ENCODE data around the gene FAM219A.

The FAM219A gene

GRCh38 chr9:34400686-34401602 is 57.4 kb downstream of the FAM219A start:
- no peak overlapping the region for H3K4me3 ChIP-seq (ENCODE audit: control insufficient read depth, low read depth, low read length)
- no peak for DNase-seq (ENCODE audit: low read depth)
- TF ChIP-seq CTCF (IDR thresholded peaks at IDR 0.05; ENCODE audit: control insufficient read depth, insufficient read depth, low read depth, low read length, missing control alignments) = no peak

GRCh38 chr9:34400275-34400674 is 58.1 kb downstream of the FAM219A start:
- DNase-seq (ENCODE audit: low read depth) = no peak
- H3K4me3 ChIP-seq (ENCODE audit: control insufficient read depth, low read depth, low read length) = no peak overlapping the region
- TF ChIP-seq CTCF (IDR thresholded peaks at IDR 0.05; ENCODE audit: control insufficient read depth, insufficient read depth, low read depth, low read length, missing control alignments) = no peak

- no peak for TF ChIP-seq CTCF (IDR thresholded peaks at IDR 0.05; ENCODE audit: control insufficient read depth, insufficient read depth, low read depth, low read length, missing control alignments)
- H3K4me3 ChIP-seq (ENCODE audit: control insufficient read depth, low read depth, low read length) = no peak overlapping the region
- DNase-seq (ENCODE audit: low read depth) = no peak
Measured at GRCh38 chr9:34399729-34400128, 58.6 kb downstream of the FAM219A start.

GRCh38 chr9:34398875-34399274 is 59.5 kb downstream of the FAM219A start:
- no peak overlapping the region for H3K4me3 ChIP-seq (ENCODE audit: control insufficient read depth, low read depth, low read length)
- TF ChIP-seq CTCF (IDR thresholded peaks at IDR 0.05; ENCODE audit: control insufficient read depth, insufficient read depth, low read depth, low read length, missing control alignments) = no peak
- no peak for DNase-seq (ENCODE audit: low read depth)

- TF ChIP-seq CTCF (IDR thresholded peaks at IDR 0.05; ENCODE audit: control insufficient read depth, insufficient read depth, low read depth, low read length, missing control alignments) = no peak
- no peak for DNase-seq (ENCODE audit: low read depth)
- H3K4me3 ChIP-seq (ENCODE audit: control insufficient read depth, low read depth, low read length) = no peak overlapping the region
Measured at GRCh38 chr9:34396276-34397214, 61.8 kb downstream of the FAM219A start.

- no peak for DNase-seq (ENCODE audit: low read depth)
- H3K4me3 ChIP-seq (ENCODE audit: control insufficient read depth, low read depth, low read length) = no peak overlapping the region
- TF ChIP-seq CTCF (IDR thresholded peaks at IDR 0.05; ENCODE audit: control insufficient read depth, insufficient read depth, low read depth, low read length, missing control alignments) = no peak
Measured at GRCh38 chr9:34392511-34392910, 65.9 kb downstream of the FAM219A start.
